Mucosa of stomach (tissue), 1 donor: ENCODE data around the gene FBXW5.

Experiments
- H3K27me3 ChIP-seq: one replicate; pipeline ENCODE4 v1.7.0; 2013; ENCODE audit warnings: mild to moderate bottlenecking, low read length; ENCODE audit not compliant: control insufficient read depth, insufficient read depth
- H3K36me3 ChIP-seq: one replicate; pipeline ENCODE4 v1.7.0; 2013; ENCODE audit warnings: low read length; ENCODE audit not compliant: control insufficient read depth, insufficient read depth
- H3K4me1 ChIP-seq: one replicate; pipeline ENCODE4 v1.7.0; 2013; ENCODE audit warnings: mild to moderate bottlenecking, low read length; ENCODE audit not compliant: control insufficient read depth, insufficient read depth
- H3K4me3 ChIP-seq: one replicate; pipeline ENCODE4 v1.7.0; 2013; ENCODE audit warnings: low read length
- H3K9ac ChIP-seq: one replicate; pipeline ENCODE4 v1.7.0; 2013; ENCODE audit warnings: mild to moderate bottlenecking, low read length, moderate library complexity
- H3K9me3 ChIP-seq: one replicate; pipeline ENCODE4 v1.7.0; 2013; ENCODE audit warnings: mild to moderate bottlenecking, low read length, moderate library complexity; ENCODE audit not compliant: control insufficient read depth
- donor health status: Pancreatic carcinoma.

The FBXW5 gene

DNA sequence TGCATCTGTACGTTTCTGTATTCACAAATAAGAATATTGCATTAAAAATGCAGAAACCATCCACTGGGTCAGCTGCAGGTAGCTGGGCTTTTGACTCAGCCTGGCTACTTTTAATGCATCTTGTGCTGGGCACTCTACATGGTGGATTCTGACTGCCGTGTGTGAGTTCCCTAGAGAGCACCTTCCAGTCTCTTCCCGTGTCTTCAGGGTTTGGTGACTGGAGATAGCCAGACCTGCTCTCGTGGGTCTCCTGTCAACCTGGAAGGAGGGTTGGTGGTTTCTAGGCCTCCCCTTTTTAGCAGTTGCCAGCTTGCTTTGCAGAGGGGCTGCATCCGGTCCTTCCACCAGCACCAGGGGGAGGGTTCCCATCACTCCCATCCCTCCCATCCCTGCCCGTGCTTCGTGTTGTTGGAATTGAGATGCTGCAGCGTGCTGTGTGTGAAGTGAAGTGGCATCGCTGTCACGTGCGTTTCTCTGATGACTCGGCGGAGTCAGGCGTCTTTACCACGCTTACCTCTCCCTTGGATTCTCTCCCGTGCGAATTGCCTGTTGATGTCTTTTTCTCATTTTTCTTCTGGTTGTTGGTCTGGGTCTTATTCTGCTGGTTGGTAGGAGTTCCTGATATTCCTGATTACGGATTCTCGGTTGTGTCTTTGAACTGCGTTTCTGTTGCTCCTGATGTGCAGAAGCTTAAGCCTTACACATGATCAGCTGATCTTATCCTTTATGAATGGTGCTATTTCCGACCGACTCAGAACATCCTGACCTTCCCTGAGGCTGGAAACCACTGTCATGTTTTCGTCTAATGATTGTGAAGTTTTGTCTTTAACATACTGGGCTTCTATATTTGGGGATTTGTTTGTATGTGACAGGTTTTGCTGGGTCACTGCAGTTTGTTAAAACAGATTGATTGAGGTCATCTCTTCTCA lies 16.9 kb downstream of the FBXW5 start:
- no peaks in the 10 kb centered on the region for H3K27me3 ChIP-seq
- H3K4me3 ChIP-seq, result no peak overlapping the region
- H3K9ac ChIP-seq, result no peak overlapping the region
- peaks cover 7% of the 10 kb centered on the region for H3K36me3 ChIP-seq
- H3K4me1 ChIP-seq, result no peaks in the 10 kb centered on the region
- no peaks in the 10 kb centered on the region for H3K9me3 ChIP-seq

DNA sequence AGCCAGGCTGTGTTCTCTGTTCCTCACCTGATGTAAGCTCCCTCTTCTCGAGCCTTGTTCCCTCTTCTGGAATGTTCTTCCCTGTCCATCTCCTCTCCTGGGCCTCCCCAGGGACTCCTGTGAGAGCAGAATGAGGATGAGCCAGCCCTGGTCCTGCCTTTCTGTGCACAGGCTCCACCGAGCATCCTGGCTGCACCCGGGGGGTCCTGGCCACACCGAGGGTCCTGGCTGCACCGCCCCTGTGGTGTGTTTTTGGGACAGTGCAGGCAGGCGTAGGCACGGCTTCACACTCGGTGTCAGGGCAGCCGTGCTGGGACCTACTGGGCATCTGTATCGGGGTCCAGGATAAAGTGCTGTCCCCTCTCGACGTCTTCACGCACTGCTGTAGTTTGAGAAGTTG lies 17.8 kb downstream of the FBXW5 start:
- H3K4me3 ChIP-seq, result no peak overlapping the region
- H3K9me3 ChIP-seq, result no peaks in the 10 kb centered on the region
- no peaks in the 10 kb centered on the region for H3K4me1 ChIP-seq
- H3K9ac ChIP-seq, result no peak overlapping the region
- H3K27me3 ChIP-seq, result no peaks in the 10 kb centered on the region
- H3K36me3 ChIP-seq, result peaks cover 7% of the 10 kb centered on the region

DNA sequence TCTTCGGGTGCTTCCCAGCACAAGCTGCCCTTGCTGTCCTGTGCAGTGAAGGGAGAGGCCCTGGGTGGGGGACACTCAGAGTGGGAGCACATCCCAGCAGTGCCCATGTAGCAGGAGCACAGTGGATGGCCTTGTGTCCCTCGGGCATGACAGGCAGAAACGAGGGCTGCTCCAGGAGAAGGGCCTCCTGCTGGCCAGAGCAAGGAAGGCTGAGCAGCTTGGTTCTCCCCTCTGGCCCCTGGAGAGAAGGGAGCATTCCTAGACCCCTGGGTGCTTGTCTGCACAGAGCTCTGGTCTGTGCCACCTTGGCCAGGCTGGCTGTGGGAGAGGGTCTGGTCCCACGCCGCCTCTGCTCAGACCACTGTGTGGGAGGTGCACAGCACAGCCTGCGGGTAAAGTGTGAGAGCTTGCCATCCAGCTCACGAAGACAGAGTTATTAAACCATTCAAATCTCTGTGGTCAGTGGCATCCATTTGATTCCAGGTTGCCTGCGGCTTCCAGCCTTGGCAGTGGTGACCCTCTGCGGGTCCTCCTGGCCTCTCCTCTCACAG lies 18.3 kb downstream of the FBXW5 start:
- no peak overlapping the region for H3K9ac ChIP-seq
- no peak overlapping the region for H3K4me3 ChIP-seq
- H3K9me3 ChIP-seq, result no peaks in the 10 kb centered on the region
- H3K4me1 ChIP-seq, result no peaks in the 10 kb centered on the region
- H3K36me3 ChIP-seq, result peaks cover 7% of the 10 kb centered on the region
- no peaks in the 10 kb centered on the region for H3K27me3 ChIP-seq

DNA sequence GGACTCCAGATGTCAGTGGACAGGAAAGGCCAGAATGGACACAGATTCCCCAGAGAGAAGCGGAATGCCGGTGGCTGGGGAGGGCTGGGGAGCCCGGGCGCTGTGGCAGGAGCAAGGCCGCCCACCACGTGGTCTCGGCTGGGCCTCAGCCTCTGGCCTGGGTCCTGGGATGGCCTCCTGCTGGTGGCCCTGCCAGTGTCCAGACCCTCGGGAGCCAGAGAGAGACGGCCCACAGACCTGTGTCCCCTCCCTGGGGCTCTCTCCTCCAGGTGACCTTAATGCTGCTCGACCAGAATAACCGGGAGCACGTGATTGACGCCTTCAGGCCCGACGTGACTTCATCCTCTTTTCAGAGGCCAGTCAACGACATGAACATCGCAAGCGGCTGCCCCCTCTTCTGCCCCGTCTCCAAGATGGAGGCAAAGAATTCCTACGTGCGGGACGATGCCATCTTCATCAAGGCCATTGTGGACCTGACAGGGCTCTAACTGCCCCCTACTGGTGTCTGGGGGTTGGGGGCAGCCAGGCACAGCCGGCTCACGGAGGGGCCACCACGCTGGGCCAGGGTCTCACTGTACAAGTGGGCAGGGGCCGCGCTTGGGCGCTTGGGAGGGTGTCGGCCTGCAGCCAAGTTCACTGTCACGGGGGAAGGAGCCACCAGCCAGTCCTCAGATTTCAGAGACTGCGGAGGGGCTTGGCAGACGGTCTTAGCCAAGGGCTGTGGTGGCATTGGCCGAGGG lies 19.0 kb downstream of the FBXW5 start:
- H3K36me3 ChIP-seq, result peaks cover 7% of the 10 kb centered on the region
- H3K27me3 ChIP-seq, result no peaks in the 10 kb centered on the region
- no peaks in the 10 kb centered on the region for H3K4me1 ChIP-seq
- H3K9ac ChIP-seq, result no peak overlapping the region
- H3K9me3 ChIP-seq, result no peaks in the 10 kb centered on the region
- H3K4me3 ChIP-seq, result no peak overlapping the region

DNA sequence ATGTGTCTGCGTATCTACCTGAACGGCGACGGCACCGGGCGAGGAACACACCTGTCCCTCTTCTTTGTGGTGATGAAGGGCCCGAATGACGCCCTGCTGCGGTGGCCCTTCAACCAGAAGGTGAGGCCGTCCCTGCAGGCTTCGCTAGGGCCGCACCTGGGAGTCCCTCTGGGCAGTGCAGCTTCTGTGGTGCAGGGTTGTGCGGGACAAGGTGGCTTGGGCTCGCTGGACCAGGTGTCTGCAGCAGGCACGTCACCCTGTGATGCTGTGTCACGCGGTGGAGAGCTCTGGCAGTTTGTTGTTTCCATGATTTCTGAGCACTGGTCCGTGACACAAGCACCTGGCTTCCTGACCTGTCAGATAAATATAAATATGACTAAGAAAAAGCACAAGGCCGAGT lies 20.7 kb downstream of the FBXW5 start:
- Histone ChIP-seq H3K4me3 (no peak overlapping the region), H3K9me3 (no peaks in the 10 kb centered on the region), H3K27me3 (no peaks in the 10 kb centered on the region), H3K4me1 (no peaks in the 10 kb centered on the region), H3K36me3 (peaks cover 7% of the 10 kb centered on the region), H3K9ac (no peak overlapping the region)

DNA sequence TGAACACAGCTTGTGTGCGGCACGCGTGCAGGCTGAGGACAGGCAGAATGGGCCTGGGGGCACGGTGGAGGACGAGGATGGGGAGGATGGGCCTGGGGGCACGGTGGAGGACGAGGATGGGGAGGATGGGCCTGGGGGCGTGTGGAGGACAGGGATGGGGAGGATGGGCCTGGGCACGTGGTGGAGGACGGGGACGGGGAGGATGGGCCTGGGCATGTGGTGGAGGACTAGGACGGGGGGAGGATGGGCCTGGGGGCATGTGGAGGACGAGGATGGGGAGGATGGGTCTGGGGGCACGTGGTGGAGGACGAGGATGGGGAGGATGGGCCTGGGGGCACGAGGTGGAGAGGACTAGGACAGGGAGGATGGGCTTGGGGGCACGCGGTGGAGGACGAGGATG lies 22.0 kb downstream of the FBXW5 start:
- peaks cover 10% of the 10 kb centered on the region for H3K36me3 ChIP-seq
- H3K9ac ChIP-seq, result no peak overlapping the region
- H3K27me3 ChIP-seq, result no peaks in the 10 kb centered on the region
- no peaks in the 10 kb centered on the region for H3K9me3 ChIP-seq
- H3K4me3 ChIP-seq, result no peak overlapping the region
- H3K4me1 ChIP-seq, result no peaks in the 10 kb centered on the region

DNA sequence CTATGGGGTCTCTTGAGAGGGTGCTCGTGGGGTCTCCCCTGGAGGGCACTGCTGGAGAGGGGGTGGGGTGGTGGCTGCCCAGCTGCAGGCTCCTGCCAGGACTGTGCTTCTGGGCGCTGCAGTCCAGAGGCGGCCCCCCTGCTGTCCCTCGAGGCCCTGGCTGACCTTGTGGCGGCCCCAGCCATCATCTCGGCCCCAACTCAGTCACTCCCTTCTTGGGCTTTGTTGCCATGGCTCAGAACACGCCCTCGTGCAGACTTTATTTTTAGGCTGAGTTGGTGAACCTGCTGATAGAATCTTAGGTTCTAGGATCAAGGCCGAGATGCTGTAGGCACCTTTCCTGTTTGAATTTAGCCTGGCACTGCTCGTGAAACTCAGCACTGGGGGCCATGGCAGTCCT lies 22.8 kb downstream of the FBXW5 start:
- H3K27me3 ChIP-seq, result no peaks in the 10 kb centered on the region
- H3K9me3 ChIP-seq, result no peaks in the 10 kb centered on the region
- no peaks in the 10 kb centered on the region for H3K4me1 ChIP-seq
- no peak overlapping the region for H3K9ac ChIP-seq
- H3K4me3 ChIP-seq, result no peak overlapping the region
- peaks cover 18% of the 10 kb centered on the region for H3K36me3 ChIP-seq

DNA sequence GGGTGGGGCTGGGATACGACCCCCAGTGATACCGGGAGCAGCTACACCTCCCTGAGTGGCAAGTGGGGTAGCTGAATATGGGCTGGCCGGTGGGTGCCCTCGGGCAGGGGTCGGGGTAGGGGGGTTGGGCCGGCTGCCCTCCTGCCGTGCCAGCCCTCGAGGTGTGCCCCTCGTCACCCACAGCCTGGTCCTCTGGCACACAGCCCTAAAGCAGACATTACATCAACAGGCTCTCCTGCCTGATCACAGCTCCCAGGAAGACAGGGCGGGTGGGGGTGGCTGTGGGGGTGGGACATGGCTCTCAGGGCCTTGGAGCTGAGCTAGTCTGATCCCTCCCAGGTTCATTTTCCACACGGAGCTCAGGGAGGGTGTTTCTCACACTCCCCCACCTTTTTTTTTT lies 23.2 kb downstream of the FBXW5 start:
- H3K4me3 ChIP-seq, result no peak overlapping the region
- H3K27me3 ChIP-seq, result no peaks in the 10 kb centered on the region
- H3K9me3 ChIP-seq, result no peaks in the 10 kb centered on the region
- H3K4me1 ChIP-seq, result no peaks in the 10 kb centered on the region
- no peak overlapping the region for H3K9ac ChIP-seq
- H3K36me3 ChIP-seq, result peaks cover 18% of the 10 kb centered on the region

DNA sequence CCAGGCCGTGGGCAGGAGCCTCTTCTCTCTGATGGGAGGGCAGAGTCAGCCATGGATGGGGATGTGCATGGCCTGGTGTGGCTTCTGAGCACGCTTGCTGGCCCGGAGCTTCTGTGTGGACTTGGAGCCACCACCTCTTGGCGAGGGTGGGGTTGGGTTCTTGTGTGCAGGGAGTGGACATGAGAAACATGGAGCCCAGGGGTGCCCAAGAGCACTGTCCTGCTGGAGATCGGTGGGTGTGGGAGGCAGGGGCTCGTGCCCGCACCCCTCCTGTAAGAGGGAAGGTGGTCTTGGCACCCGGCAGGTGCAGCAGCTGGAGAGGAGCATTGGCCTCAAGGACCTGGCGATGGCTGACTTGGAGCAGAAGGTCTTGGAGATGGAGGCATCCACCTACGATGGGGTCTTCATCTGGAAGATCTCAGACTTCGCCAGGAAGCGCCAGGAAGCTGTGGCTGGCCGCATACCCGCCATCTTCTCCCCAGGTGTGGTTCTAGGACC lies 23.8 kb downstream of the FBXW5 start:
- Histone ChIP-seq H3K4me3 (no peak overlapping the region), H3K9ac (no peak overlapping the region), H3K4me1 (no peaks in the 10 kb centered on the region), H3K27me3 (no peaks in the 10 kb centered on the region), H3K36me3 (peaks cover 14% of the 10 kb centered on the region), H3K9me3 (no peaks in the 10 kb centered on the region)

DNA sequence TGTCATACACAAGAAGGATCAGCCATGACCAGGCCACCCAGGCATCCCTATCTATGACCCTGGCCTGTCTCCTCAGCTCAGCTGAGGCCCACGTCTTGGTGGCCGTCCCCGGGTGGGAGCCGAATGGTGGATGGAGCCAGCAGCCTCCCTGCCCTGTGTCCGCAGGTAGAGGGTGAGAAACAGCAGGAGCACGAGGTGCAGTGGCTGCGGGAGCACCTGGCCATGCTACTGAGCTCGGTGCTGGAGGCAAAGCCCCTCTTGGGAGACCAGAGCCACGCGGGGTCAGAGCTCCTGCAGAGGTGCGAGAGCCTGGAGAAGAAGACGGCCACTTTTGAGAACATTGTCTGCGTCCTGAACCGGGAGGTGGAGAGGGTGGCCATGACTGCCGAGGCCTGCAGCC lies 24.5 kb downstream of the FBXW5 start:
- Histone ChIP-seq H3K4me3 (no peak overlapping the region), H3K27me3 (no peaks in the 10 kb centered on the region), H3K36me3 (peaks cover 11% of the 10 kb centered on the region), H3K9me3 (no peaks in the 10 kb centered on the region), H3K4me1 (no peaks in the 10 kb centered on the region), H3K9ac (no peak overlapping the region)

DNA sequence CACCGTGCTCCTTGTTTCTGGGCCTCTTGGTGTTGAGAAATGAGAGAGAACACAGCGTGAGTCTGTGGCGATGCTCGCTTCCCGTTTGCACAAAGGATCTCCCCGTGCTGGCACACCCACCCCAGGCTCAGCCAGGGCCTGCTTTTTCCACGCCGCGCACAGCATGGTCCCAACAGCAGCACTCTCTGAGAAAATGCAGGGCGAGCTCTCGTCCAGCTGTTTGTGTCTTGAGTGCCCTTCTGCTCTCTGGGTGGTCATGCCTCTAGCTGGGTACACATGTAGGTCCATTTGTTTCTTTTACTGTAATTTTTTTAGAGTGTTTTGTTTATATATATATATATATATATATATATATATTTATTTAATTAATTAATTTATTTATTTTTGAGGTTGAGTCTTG lies 26.6 kb downstream of the FBXW5 start:
- peaks cover 11% of the 10 kb centered on the region for H3K36me3 ChIP-seq
- no peaks in the 10 kb centered on the region for H3K9me3 ChIP-seq
- no peak overlapping the region for H3K9ac ChIP-seq
- H3K27me3 ChIP-seq, result no peaks in the 10 kb centered on the region
- H3K4me3 ChIP-seq, result no peak overlapping the region
- H3K4me1 ChIP-seq, result no peaks in the 10 kb centered on the region
